GM12865 (cell line): Measurements from ENCODE around the gene TCP11X1.
"Not testable (repeated sequence)": the region's sequence is repeated elsewhere in the genome, so short reads cannot be mapped to it uniquely, and the experiment has no call there.

Source experiments
- DNase-seq: peaks from one replicate; pipeline ENCODE4 v3.0.0; 2010; ENCODE audit warnings: low read depth
- H3K4me3 ChIP-seq: 2 replicates; pipeline ENCODE4 v1.5.1; 2011; ENCODE audit warnings: mild to moderate bottlenecking, low read depth, low read length, control low read depth
- TF ChIP-seq, protein P1 (sequence below): IDR thresholded peaks from 2 replicates; pipeline ENCODE4 v1.5.1; 2011; ENCODE audit warnings: low read length, control low read depth, low read depth, inconsistent platforms; ENCODE audit not compliant: insufficient read depth; ENCODE audit errors: missing control alignments

The TCP11X1 gene

DNA sequence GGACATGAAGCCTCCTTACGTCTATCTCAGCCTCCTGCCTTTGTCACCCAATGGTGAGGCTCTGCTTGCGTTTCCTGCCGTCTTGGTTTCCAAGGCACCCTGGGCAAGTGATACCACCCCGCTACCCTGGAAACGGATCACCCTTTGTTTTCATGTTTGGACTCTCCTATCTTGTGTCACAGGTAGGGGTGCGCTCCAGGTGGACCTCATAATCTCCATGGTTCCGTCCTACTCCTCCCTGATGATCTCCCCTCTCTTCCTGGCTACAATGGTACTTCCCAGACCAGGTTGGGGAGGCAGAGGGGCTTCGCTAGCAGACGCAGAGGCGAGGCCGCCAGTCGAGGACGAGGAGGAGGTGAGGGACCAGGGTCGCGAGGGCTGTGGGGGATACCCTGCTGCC, at the start of gene TCP11X1:
Gene TCP11X1, plus strand, starts transcription at position 316 of the 400 bp plus-strand sequence.
- not testable (repeated sequence) for DNase-seq, H3K4me3 ChIP-seq

DNA sequence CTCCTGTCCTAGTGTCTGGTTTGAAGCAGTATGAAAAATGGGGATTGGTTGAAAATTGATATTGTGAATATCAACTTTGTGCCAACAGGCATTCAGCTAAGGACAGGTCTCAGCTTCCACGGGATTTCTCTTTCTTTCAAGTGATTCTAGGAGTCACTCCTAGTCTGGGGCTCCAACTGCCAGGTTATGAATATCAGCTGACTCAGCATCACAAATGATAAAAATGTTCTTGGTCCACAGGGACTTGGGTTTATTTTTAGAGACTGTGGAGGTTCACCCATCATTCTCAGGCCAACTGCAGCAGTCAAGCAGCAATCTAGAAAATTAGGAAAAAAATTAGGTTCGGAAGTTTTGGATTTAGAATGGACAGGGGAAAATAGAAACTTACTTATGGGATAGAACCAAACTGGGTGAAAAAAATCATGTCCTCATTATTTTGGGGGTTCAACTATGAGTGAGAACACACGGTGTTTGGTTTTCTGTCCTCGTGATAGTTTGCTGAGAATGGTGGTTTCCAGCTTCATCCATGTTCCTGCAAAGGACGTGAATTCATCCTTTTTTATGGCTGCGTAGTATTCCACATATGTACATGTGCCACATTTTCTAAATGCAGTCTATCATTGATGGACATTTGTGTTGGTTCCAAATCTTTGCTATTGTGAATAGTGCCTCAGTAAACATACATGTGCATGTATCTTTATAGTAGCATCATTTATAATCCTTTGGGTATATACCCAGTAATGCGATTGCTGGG, 29.0 kb upstream of the TCP11X1 start:
- no peak for DNase-seq
- H3K4me3 ChIP-seq = no peak overlapping the region
- TF ChIP-seq, protein P1, sequence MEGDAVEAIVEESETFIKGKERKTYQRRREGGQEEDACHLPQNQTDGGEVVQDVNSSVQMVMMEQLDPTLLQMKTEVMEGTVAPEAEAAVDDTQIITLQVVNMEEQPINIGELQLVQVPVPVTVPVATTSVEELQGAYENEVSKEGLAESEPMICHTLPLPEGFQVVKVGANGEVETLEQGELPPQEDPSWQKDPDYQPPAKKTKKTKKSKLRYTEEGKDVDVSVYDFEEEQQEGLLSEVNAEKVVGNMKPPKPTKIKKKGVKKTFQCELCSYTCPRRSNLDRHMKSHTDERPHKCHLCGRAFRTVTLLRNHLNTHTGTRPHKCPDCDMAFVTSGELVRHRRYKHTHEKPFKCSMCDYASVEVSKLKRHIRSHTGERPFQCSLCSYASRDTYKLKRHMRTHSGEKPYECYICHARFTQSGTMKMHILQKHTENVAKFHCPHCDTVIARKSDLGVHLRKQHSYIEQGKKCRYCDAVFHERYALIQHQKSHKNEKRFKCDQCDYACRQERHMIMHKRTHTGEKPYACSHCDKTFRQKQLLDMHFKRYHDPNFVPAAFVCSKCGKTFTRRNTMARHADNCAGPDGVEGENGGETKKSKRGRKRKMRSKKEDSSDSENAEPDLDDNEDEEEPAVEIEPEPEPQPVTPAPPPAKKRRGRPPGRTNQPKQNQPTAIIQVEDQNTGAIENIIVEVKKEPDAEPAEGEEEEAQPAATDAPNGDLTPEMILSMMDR = no peak

DNA sequence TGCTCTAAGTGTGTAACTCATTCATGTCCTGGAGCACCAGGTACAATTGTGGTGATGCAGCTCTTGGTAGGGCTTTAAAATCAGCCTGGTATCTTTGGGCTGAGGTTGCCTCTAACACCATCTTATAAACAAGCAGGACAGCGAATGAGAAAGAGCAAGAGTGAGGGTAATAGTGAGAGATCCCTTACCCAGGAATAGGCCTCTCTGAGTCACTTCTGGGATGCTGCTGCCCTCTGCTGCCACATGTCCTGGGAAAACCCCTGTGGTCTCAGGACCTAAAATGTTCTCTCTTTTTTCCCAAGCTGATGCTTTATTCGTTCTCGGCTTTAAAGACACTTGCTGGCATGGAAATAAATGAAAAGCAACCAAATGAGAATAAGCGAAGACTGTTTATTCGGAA, 7.2 kb upstream of the TCP11X1 start:
- not testable (repeated sequence) for DNase-seq, H3K4me3 ChIP-seq

DNA sequence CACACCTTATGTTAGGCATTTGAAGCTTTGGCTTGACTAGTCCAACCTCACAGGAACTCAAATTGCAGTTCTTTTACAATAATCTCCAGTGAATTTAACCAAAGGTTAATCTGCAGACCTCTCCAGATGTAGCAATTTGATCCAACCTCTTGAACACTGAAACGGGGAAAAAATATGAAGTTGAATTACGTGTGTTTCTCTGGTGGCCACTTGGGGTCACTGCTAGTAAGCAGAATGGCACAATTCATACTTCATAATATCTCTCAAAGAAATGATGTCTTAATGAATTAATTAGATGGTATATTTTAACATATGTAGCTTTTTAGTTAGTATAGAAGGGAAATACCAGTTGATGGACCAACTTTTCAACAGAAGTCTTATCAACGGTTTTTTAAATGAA, 1.4 kb downstream of the TCP11X1 start:
- not testable (repeated sequence) for DNase-seq, H3K4me3 ChIP-seq

DNA sequence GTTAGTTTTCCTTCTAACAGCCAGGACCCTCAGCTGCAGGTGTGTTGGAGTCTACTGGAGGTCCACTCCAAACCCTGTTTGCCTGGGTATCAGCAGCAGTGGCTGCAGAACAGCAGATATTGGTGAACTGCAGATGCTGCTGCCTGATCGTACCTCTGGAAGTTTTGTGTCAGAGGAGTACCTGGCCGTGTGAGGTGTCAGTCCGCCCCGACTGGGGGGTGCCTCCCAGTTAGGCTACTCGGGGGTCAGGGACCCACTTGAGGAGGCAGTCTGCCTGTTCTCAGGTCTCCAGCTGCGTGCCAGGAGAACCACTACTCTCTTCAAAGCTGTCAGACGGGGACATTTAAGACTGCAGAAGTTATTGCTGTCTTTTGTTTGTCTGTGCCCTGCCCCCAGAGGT, 20.6 kb downstream of the TCP11X1 start:
- not testable (repeated sequence) for H3K4me3 ChIP-seq, DNase-seq

DNA sequence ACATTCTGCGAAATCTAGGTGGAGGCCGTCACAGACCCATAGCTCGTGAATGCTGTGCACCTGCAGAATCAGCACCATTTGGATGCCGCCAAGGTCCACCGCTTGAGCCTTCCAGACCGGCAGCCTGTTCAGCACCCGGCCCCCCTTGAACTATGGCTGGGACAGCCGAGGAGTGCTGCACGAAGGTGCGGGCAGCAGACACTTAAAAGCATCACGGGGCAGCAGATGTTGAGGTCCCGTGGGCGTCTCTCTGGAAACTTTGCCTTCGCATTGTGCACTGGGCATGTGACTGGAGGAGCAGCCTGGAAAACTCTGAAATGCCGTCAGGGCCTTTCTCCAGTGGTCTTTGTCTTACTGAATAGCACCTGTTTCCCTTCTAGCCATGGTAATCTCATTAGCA, 25.2 kb downstream of the TCP11X1 start:
- H3K4me3 ChIP-seq, DNase-seq: not testable (repeated sequence)

- not testable (repeated sequence) for H3K4me3 ChIP-seq, DNase-seq
Measured at GRCh38 chrX:102246893-102247292, 31.8 kb downstream of the TCP11X1 start, which contains the start of gene NXF2. NXF2 (plus strand) TSS chrX:102247167; CDS start chrX:102307079, 59,912 bp downstream.

GRCh38 chrX:102272231-102272630, 57.1 kb downstream of the TCP11X1 start:
- DNase-seq, H3K4me3 ChIP-seq: not testable (repeated sequence)
